GM21576 (cell line): Measurements from ENCODE around the gene HMGN1.
"Not testable (repeated sequence)": the region's sequence is repeated elsewhere in the genome, so short reads cannot be mapped to it uniquely, and the experiment has no call there.

Source experiments
- ATAC-seq: cut with Tn5 transposase; IDR thresholded peaks from one replicate; pipeline ENCODE4 v1.9.1; 2021; ENCODE audit warnings: mild to moderate bottlenecking, moderate library complexity; ENCODE audit not compliant: unreplicated experiment

Gene HMGN1

GRCh38 chr21:39369896-39370288 is 21.0 kb upstream of the HMGN1 start:
- not testable (repeated sequence) for ATAC-seq

DNA sequence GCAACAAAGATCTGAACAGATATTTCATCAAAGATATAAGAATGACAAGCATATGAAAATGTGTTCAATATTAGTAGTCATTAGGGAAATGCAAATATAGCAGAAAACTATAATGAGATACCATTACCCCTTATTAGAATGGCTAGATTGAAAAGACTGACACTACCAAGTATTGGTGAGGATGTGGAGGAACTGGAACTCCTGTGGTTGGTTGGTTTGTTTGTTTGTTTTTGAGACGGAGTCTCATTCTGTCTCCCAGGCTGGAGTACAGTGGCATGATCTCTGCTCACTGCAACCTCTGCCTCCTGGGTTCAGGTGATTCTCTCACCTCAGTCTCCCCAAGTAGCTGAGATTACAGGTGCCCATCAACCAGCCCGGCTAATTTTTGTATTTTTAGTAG is 18.9 kb upstream of the HMGN1 start:
- ATAC-seq: no peak

DNA sequence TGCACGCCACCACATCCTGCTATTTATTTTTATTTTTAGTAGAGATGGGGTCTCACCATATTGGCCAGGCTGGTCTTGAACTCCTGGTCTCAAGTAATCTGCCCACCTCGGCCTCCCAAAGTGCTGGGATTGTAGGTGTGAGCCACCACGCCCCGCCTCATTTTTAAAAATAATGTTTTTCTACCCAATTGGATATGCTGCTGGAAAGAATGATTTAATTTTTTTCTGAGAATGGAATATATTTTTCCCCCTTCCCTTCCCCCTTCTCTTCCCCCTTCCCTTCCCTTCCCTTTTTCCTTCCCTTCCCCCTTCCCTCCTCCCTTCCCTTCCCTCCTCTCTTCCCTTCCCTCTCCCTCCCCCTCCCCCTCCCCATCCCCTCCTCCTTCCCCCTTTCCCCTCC is 17.7 kb upstream of the HMGN1 start:
- no peak for ATAC-seq

DNA sequence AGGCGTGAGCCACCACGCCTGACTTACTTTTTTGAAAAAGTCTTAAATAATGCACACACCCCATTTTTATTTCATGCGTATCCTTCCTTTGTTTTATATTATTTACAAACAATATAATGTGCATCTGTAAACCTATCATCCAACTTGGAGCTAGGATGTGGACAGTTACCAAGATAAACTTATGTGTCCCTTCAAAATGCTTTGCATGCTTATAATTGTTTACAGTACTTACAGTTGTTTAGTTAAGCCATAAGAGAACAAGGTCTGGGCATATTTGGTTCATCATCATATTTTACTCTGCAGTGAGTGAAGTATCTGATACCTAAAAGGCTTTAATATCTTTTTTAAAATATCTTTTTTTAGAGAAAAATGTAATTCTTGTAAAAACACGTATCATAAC is 16.1 kb upstream of the HMGN1 start:
- no peak for ATAC-seq

DNA sequence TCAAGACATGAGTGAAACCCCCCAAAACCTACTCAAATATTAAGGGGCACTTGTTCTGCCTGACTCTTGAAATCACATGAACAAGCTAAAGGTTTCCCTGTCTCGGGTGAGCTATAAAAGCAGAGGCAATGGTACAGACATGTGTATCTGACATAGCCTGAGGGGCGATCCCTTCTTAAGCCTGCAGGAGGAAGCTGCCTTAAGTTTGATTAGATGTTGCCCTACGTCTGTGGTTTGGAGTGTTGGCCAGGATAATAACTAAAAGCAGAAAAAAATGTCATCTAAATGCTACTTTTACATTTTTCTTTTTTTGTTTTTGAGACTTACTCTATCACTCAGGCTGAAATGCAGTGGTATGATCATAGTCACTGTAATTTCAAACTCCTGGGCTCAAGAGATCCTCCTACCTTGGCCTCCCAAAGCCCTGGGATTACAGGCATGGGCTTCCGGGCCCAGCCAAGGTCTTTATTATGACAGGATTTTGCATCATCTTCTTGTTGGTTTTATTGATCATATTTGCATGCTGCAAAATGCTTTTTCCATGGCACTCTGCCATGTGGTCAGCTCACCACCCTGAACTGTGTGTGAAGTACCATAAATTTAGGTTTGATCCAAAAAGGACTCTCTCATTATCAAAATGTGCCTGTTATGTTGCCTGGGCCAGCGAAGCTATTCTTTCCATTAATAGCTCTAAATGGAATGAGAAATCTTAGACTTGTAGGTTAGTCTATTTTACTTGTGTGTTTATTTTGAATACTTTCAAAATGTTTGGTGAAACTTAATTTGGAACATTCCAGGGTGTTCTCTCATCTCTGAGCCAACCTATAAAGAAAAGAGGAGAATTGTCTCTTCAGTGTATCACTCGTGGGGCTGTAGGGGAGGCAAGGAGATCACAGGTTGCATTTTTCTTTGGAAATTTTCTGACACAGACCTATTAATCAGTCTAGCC is 15.0 kb upstream of the HMGN1 start:
- no peak for ATAC-seq

GRCh38 chr21:39362733-39363132 is 13.8 kb upstream of the HMGN1 start:
- ATAC-seq: no peak

DNA sequence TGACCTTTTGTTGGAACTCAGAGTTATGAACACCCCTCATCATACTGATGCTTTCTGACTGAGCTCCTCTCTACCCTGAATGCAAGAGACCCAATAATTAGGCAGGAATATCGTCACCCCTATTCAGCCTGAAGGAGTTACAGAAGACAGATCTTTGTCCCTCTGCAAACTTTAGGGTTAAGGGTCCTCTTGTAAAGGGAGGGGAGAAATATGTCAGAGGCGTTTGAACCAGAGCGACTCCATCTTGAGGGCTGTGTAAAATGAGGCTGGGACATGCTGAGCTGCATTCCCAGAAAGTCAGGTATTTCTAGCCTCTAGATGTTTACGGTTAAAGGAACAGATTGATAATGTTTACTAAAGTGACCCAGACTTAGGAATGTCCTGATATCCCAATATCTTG is 10.5 kb upstream of the HMGN1 start:
- no peak for ATAC-seq

- ATAC-seq: no peak
Observed at GRCh38 chr21:39353295-39353694, 4.4 kb upstream of the HMGN1 start.

DNA sequence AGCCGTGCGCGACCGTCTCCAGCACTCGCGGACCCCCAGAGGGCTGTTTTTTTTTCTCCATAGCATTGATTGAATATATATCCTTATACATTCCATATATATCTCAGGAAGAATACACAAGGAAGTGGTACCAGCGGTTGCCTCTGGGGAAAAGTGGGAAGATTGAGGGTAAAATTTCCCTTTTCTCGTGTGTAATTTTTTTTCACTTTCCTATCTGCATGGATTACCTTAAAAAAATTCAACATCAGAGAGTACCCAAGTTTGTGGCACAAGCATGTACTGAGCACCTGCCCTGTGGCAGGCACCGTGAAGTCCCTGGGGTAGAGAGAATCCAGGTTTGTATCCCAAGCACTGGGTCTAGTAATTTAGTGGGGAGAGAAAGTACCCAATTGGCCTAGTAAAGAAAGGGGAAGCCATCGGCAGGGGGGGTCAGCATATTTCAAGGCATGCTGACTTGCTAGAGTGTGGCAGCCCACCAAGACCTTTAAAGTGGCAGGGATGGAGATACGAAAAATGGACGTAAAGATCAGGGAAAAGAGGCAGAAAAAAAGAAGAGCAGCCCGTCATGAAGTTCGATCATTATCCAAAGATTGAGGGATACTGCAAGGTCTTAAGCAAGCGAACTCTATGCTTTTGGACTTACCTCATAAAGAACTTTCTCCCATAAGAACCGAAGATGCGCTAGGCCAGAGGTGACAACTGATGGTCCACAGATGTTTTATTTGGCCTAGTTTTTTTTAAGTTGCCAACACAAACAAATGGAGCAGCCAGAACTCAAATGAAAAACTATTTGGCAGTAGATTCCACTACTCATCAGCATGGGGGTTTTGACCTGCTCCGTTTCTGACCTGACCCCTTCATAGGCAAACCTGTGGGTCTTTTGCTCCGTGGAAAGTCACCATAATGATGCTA is 1.5 kb upstream of the HMGN1 start:
- ATAC-seq: no peak

GRCh38 chr21:39349211-39350093 is 564 bp upstream of the HMGN1 start:
- ATAC-seq: peak; percentile 81

DNA sequence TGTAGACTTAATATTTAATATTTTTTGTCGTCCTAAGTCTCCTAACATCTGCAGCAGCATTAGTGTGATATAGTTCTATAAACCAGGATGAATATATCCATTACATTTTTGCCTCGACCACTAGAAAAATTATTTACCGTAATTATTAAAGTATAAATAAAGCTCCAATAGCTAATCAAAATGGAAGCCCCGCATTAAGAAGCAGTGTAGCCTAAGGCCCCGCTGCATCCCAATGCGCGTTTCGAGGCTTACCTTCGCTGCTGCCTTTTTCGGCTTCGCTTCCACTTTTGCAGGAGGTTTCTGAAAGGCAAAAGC is 891 bp downstream of the HMGN1 start:
- peak; percentile 4 for ATAC-seq

DNA sequence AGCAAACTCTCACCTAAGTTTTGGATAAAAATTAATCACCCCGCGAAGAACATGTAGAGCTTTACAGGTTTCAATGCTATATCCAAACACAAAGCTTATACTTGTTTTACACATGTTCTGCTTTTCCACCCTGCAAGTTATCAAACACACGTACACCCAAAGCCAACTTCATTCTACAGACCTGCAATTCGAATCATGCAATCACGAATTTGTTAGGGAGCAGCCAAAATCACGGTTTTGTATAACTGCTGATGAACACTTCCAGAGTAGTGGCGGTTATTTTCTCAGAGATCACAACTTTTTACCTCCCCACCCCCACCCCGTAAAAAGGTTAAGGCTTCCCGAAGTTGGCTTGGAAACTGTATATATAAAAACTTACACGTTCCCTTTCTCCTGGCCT is 1.4 kb downstream of the HMGN1 start:
- ATAC-seq: no peak

GRCh38 chr21:39346671-39347331 is 2.1 kb downstream of the HMGN1 start:
- ATAC-seq: no peak

- no peak for ATAC-seq
Observed at GRCh38 chr21:39346206-39346605, 2.7 kb downstream of the HMGN1 start.

DNA sequence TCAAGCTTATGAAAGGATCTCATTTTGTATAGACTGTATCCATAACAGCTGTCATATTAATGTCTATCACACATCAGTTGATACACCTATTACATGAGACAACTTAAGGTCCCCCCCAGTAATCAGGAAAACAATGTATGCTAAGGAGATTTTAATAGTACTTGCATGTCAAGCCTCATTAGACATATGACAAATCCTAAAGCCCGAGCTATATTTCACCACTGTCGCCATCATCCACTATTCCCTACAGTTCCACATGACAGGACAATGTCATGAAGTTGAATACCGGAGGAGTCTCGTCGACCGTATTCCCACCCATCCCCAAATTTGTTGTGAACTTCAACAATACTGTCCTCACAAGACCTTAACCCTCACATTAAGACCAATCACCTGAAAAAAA is 3.4 kb downstream of the HMGN1 start:
- ATAC-seq: no peak

- no peak for ATAC-seq
Observed at GRCh38 chr21:39344848-39345247, 4.0 kb downstream of the HMGN1 start.

GRCh38 chr21:39341249-39341923 is 7.5 kb downstream of the HMGN1 start:
- ATAC-seq: no peak

DNA sequence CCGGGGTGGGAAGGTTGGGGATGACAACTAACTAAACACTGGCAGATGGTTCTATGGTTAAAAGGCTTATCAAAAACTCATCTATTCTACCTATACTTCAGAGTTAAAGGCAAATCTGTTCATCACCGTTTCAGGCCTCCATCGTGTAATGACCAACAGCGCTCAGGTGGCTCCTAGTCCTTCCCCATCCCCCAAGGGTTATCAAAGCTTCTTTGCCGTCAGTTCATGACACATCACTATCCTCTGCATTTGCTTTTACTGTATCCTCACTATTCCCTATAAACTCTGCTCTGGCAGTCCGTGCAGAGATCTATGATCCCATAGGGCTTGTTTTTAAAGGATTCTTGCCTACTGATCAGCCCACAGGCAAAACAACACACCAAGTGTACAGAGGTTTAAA is 8.2 kb downstream of the HMGN1 start:
- no peak for ATAC-seq

GRCh38 chr21:39339231-39339630 is 9.7 kb downstream of the HMGN1 start:
- ATAC-seq: no peak

DNA sequence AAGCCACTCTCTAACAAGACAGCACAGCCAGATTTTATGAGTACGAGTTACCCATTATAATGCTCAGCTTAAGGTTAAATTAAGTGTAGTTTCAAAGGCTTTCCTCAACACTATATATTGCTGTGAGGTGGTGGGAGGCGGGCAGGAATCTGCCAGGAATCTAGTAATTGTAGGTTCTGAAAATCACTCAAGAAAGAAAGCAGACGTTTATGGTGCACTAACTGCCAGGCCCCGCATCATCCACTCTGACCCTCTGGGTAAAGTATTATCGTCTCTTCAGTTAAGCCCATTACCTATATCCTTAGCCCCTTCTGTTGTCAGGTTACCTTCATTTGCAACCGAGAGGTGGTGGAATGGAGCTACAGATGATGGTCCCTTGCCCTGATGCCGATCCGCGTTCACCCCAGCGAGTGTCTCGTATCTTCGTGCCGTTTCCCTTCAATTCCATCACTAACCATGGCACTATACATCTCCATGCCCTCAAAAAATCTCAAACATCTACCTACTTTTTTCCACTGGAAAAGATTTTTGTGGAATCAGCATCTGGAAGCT is 12.4 kb downstream of the HMGN1 start:
- no peak for ATAC-seq
